ENCODE data around the gene CHD8. TPM values are rescaled to one million over a fixed set of nuclear protein-coding genes. Genes with fewer than 3 reads are reported as not detected.

The CHD8 gene
- total and polyA plus RNA-seq, 2 of the 4 experiments (the other 2 are of a cell fraction), result 32.1 to 55.0 TPM

DNA sequence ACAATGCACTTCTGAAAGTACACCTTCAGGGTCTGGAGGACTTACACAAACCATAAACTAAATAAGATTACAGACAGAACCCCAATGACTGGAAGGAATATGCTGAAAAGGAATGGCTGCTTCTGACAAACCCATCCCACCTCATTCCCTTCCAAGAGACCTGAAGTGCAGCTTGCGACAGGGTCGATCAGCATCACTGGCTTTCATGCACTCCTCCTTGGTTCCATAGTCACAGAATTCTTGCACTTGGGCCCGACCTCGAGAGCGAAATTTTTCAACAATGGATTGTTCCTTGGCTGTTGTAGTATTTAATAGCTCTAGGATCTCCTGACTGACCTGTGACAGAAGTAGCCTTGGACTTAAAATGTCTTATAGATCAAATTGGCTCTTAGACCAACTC, 45.6 kb upstream of the CHD8 start:
- no peak overlapping the region for H3K27ac ChIP-seq (ENCODE audit: insufficient read depth, low read length)
- no peak overlapping the region for H3K56ac ChIP-seq (ENCODE audit: extremely low read depth, insufficient read depth, low read length)
- H3K9ac ChIP-seq (ENCODE audit: low read depth, low read length), result no peak overlapping the region
- H2AFZ ChIP-seq (replicated peaks; ENCODE audit: low read length, poor library complexity), result no peak overlapping the region
- no peak overlapping the region for H4K91ac ChIP-seq (ENCODE audit: insufficient read depth, low read depth, low read length)
- H2BK5ac ChIP-seq (ENCODE audit: low read depth, low read length, poor library complexity, severe bottlenecking), result no peak overlapping the region
- no peak overlapping the region for H2AK5ac ChIP-seq (ENCODE audit: low read depth, low read length)
- no peak overlapping the region for H2BK120ac ChIP-seq (ENCODE audit: low read depth, low read length)
- H3K4me3 ChIP-seq (ENCODE audit: insufficient read depth, low read depth, low read length), result no peak overlapping the region
- no peak overlapping the region for H3K23ac ChIP-seq (ENCODE audit: low read depth, low read length)
- TF ChIP-seq CHD1 (IDR thresholded peaks at IDR 0.05; ENCODE audit: low read depth, low read length), result no peak
- TF ChIP-seq RCOR1 (IDR thresholded peaks at IDR 0.05; ENCODE audit: insufficient replicate concordance, low read length), result no peak
- TF ChIP-seq CTCF (conservative IDR thresholded peaks at IDR 0.05; ENCODE audit: low read depth, low read length), result no peak
- TF ChIP-seq BHLHE40 (IDR thresholded peaks at IDR 0.05; ENCODE audit: low read depth, low read length), result no peak
- no peak for TF ChIP-seq FOS (IDR thresholded peaks at IDR 0.05; ENCODE audit: low read depth, low read length)
- no peak for TF ChIP-seq MXI1 (IDR thresholded peaks at IDR 0.05; ENCODE audit: borderline replicate concordance, low read depth, low read length)
- TF ChIP-seq, protein P1, sequence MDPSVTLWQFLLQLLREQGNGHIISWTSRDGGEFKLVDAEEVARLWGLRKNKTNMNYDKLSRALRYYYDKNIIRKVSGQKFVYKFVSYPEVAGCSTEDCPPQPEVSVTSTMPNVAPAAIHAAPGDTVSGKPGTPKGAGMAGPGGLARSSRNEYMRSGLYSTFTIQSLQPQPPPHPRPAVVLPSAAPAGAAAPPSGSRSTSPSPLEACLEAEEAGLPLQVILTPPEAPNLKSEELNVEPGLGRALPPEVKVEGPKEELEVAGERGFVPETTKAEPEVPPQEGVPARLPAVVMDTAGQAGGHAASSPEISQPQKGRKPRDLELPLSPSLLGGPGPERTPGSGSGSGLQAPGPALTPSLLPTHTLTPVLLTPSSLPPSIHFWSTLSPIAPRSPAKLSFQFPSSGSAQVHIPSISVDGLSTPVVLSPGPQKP (IDR thresholded peaks at IDR 0.05; ENCODE audit: borderline replicate concordance, low read depth, low read length), result no peak
- TF ChIP-seq RFX5 (IDR thresholded peaks at IDR 0.05; ENCODE audit: low read depth, low read length), result no peak
- no peak for TF ChIP-seq RAD21 (IDR thresholded peaks at IDR 0.05; ENCODE audit: low read length)
- no peak for TF ChIP-seq MAFK (IDR thresholded peaks at IDR 0.05; ENCODE audit: low read depth, low read length)
- TF ChIP-seq MAZ (IDR thresholded peaks at IDR 0.05; ENCODE audit: borderline replicate concordance, low read depth, low read length), result no peak
- TF ChIP-seq POLR2A (IDR thresholded peaks at IDR 0.05; ENCODE audit: low read depth, low read length), result no peak
- no peak for TF ChIP-seq NFE2L2 (IDR thresholded peaks at IDR 0.05; ENCODE audit: low read depth, low read length)
- H4K8ac ChIP-seq (ENCODE audit: low read depth in 2 of 2, low read length in 2 of 2), result no peak overlapping the region
- H2BK20ac ChIP-seq (ENCODE audit: low read depth, low read length), result no peak overlapping the region
- no TSS peak for BruUV-seq (replicated peaks)
- no peak overlapping the region for H3K14ac ChIP-seq (replicated peaks; ENCODE audit: low read depth, low read length)
- peaks cover 7% of the 10 kb centered on the region; the same call in 1 of the 2 replicates for H3K9me1 ChIP-seq (ENCODE audit: insufficient read depth, low read length)
- H3K9me3 ChIP-seq (ENCODE audit: control insufficient read depth, insufficient read depth, low read length), result no peaks in the 10 kb centered on the region
- H3K36me3 ChIP-seq (ENCODE audit: control insufficient read depth, insufficient read depth, low read length), result peaks cover 42% of the 10 kb centered on the region
- WGBS, 2 experiments (ENCODE audit: extremely low coverage in 2 of 2, insufficient read length in 1 of 2), result no CpG with 5 or more reads among the region's 5 CpGs
- H3K79me1 ChIP-seq (ENCODE audit: low read depth in 1 of 2, low read length in 2 of 2), result peaks cover 14 to 23% of the 10 kb centered on the region in 2 experiments
- ATAC-seq (ENCODE audit: low read depth) (no peak), DNase-seq (no peak)
- no peaks in the 10 kb centered on the region for H3K27me3 ChIP-seq (ENCODE audit: control insufficient read depth, insufficient read depth, low read length)
- H3K18ac ChIP-seq (ENCODE audit: low read depth, low read length), result no peak overlapping the region
- ChIA-PET CTCF (interaction anchor here (1.4 kb wide), 1 partner anchor 46 kb away, joined by 3 read pairs; the partner anchor contains the start of gene CHD8), POLR2A (ENCODE audit: unreplicated experiment) (no interaction called here)
- dilution Hi-C loops (cut with HindIII; ENCODE audit: low sequenced_read_pairs, unreplicated experiment) (no loop called here), in situ Hi-C loops (cut with MboI; ENCODE audit: low sequenced_read_pairs) (no loop called here), intact Hi-C loops (cut with micrococcal nuclease) (loop anchor here (1.0 kb wide), 1 partner anchor 9 kb away; no protein-coding TSS in a partner anchor)
- H4K20me1 ChIP-seq (ENCODE audit: insufficient read depth, low read length), result no peaks in the 10 kb centered on the region
- H3K4me2 ChIP-seq (ENCODE audit: low read depth, low read length), result no peak overlapping the region
- no peak overlapping the region for H4K5ac ChIP-seq (ENCODE audit: low read depth, low read length)
- H2AK9ac ChIP-seq (replicated peaks; ENCODE audit: low read depth, low read length, poor library complexity), result no peak overlapping the region
- peaks cover 1% of the 10 kb centered on the region for H3K4me1 ChIP-seq (ENCODE audit: control insufficient read depth, insufficient read depth, low read length)
- no peak overlapping the region for H3K4ac ChIP-seq (ENCODE audit: low read depth, low read length)
- H2BK15ac ChIP-seq (ENCODE audit: low read depth, low read length), result no peak overlapping the region

Measured in IMR-90 (cell line).